HepG2 (cell line): ENCODE data around the gene ZMPSTE24. TPM values are rescaled to one million over a fixed set of nuclear protein-coding genes. Genes with fewer than 3 reads are reported as not detected.

Experiments used
- ADNP ChIP-seq: sonication (generic); formaldehyde crosslinking; IDR thresholded peaks from 2 replicates; pipeline ENCODE4 v1.4.0; 2020; ENCODE audit warnings: missing genetic modification reagents
- AGO2 ChIP-seq: fragments of 200-400 bp; formaldehyde crosslinking; optimal IDR thresholded peaks from 2 replicates; pipeline ENCODE3; 2017; ENCODE audit warnings: mild to moderate bottlenecking, low read depth, low read length, moderate library complexity
- ARID5B ChIP-seq: IDR thresholded peaks from 2 replicates; pipeline ENCODE4 v1.4.0; 2020; ENCODE audit warnings: mild to moderate bottlenecking, missing genetic modification reagents
- BCL6 ChIP-seq: IDR thresholded peaks from 2 replicates; pipeline ENCODE4 v1.6.1; 2016; ENCODE audit warnings: missing genetic modification reagents, missing compliant biosample characterization
- CBX2 ChIP-seq, 2 experiments: fragments of 200-600 bp in 1 of 2; sonication (generic); formaldehyde crosslinking in 1 of 2; IDR thresholded peaks; 2 replicates each; pipeline versions ENCODE4 v1.7.0 to v1.8.1; 2018 to 2022; ENCODE audit warnings: low read depth in 2 of 2, low read length in 1 of 2, mild to moderate bottlenecking in 1 of 2, missing genetic modification reagents in 1 of 2
- GMEB2 ChIP-seq: IDR thresholded peaks from 2 replicates; pipeline ENCODE4 v1.6.1; 2016; ENCODE audit warnings: missing biosample characterization, missing genetic modification reagents, low read depth
- HNRNPH1 ChIP-seq: fragments of 200-400 bp; formaldehyde crosslinking; optimal IDR thresholded peaks from 2 replicates; pipeline ENCODE3; 2017; ENCODE audit warnings: mild to moderate bottlenecking, low read depth, low read length
- JUN ChIP-seq: sonication (generic); formaldehyde crosslinking; IDR thresholded peaks from 2 replicates; pipeline ENCODE4 v1.4.0; 2020; ENCODE audit warnings: mild to moderate bottlenecking, missing genetic modification reagents
- LBX2 ChIP-seq: sonication (generic); formaldehyde crosslinking; IDR thresholded peaks from 2 replicates; pipeline ENCODE4 v1.5.0; 2020; ENCODE audit warnings: missing genetic modification reagents, mild to moderate bottlenecking, borderline replicate concordance
- MED8 ChIP-seq: sonication (generic); formaldehyde crosslinking; IDR thresholded peaks from 2 replicates; pipeline ENCODE4 v1.8.1; 2023; ENCODE audit warnings: mild to moderate bottlenecking, missing genetic modification reagents; ENCODE audit not compliant: insufficient replicate concordance
- SRSF1 ChIP-seq: fragments of 200-400 bp; formaldehyde crosslinking; optimal IDR thresholded peaks from 2 replicates; pipeline ENCODE3; 2017; ENCODE audit warnings: mild to moderate bottlenecking, low read depth, low read length, moderate library complexity
- TEAD3 ChIP-seq: optimal IDR thresholded peaks from 2 replicates; pipeline ENCODE3; 2016; ENCODE audit warnings: borderline replicate concordance
- ZKSCAN1 ChIP-seq: fragments of 150-350 bp; IDR thresholded peaks from 2 replicates; pipeline ENCODE4 v1.6.1; 2014; ENCODE audit warnings: low read length
- ZMAT3 ChIP-seq: sonication (generic); formaldehyde crosslinking; conservative IDR thresholded peaks from 2 replicates; pipeline ENCODE4 v1.7.0; 2021; ENCODE audit warnings: missing genetic modification reagents
- ZNF232 ChIP-seq: sonication (generic); formaldehyde crosslinking; IDR thresholded peaks from 2 replicates; pipeline ENCODE4 v1.4.0; 2020; ENCODE audit warnings: missing genetic modification reagents, borderline replicate concordance
- ZNF333 ChIP-seq: sonication (generic); formaldehyde crosslinking; IDR thresholded peaks from 2 replicates; pipeline ENCODE4 v1.4.0; 2020; ENCODE audit warnings: mild to moderate bottlenecking, missing genetic modification reagents, borderline replicate concordance
- ZNF674 ChIP-seq: sonication (generic); formaldehyde crosslinking; IDR thresholded peaks from 2 replicates; pipeline ENCODE4 v1.5.0; 2020; ENCODE audit warnings: low read depth, mild to moderate bottlenecking, missing genetic modification reagents
- ZNF790 ChIP-seq: sonication (generic); formaldehyde crosslinking; IDR thresholded peaks from 2 replicates; pipeline ENCODE4 v1.8.0; 2022; ENCODE audit warnings: missing genetic modification reagents, mild to moderate bottlenecking, borderline replicate concordance
- ZNF841 ChIP-seq: sonication (generic); formaldehyde crosslinking; IDR thresholded peaks from 2 replicates; pipeline ENCODE4 v1.8.1; 2023; ENCODE audit warnings: missing genetic modification reagents, borderline replicate concordance
- ZSCAN12 ChIP-seq: sonication (generic); formaldehyde crosslinking; IDR thresholded peaks from 2 replicates; pipeline ENCODE4 v1.9.0; 2021; ENCODE audit warnings: mild to moderate bottlenecking, missing genetic modification reagents
- polyA plus RNA-seq, 8 experiments: library from polyadenylated mRNA; depleted of rRNA in 3 of 8; stranded (reverse) in 7 of 8; unstranded in 1 of 8; fragments of >200 nt; fragmentation: Illumina TruSeq in 4 of 8; extraction: Trizol in 4 of 8; gene quantifications; 2 replicates each; pipeline versions ENCODE4 v1.2.1 to v1.2.3, GENCODE V29; 2011 to 2016; ENCODE audit warnings: low read depth in 4 of 8, missing spikeins in 1 of 8, mixed read lengths in 1 of 8; ENCODE audit not compliant: insufficient read depth in 1 of 8
- total RNA-seq, 5 experiments: library from RNA; depleted of rRNA; stranded (reverse); fragments of >200 nt; fragmentation: Illumina TruSeq; extraction: Trizol; gene quantifications; 2 replicates each; pipeline ENCODE4 v1.2.3, GENCODE V29; 2016; ENCODE audit warnings: low read depth in 1 of 5
- TF ChIP-seq, protein P1 (sequence below): sonication (generic); formaldehyde crosslinking; IDR thresholded peaks from 2 replicates; pipeline ENCODE4 v1.5.1; 2020; ENCODE audit warnings: mild to moderate bottlenecking, missing genetic modification reagents, moderate library complexity

Gene ZMPSTE24
- total and polyA plus RNA-seq, 2 of the 13 experiments (the other 11 are each of a cell fraction or from before 2014, with no cell fraction given) = 13.6 to 60.2 TPM

DNA sequence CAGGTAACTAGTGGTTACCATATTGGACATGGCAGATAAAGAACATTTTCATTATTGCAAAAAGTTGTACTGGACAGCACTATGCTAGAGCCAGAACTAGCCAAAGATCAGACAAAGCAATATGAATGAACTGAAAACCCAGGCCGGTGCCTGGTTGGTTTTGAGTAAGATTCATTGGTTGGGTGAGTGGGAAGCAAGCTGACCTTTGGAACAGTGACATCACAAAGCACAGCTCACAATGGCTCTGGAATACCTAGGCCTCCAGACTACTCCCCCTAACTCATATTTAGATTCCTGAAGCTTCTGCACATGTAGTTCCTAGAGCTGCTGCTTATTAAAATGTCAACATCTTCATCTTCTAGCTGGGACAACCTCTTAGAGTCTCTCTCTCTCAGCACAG is 10.4 kb upstream of the ZMPSTE24 start, which contains the start of gene TMCO2 (continued):
- peak; percentile 28; the same call in 1 of the 2 replicates for TF ChIP-seq ARID5B (CRISPR knock-in tag)
- TF ChIP-seq BCL6 (CRISPR knock-in tag) = peak; percentile 9; the same call in 1 of the 2 replicates
- no peak for TF ChIP-seq ZSCAN12 (CRISPR knock-in tag)
- no peak for TF ChIP-seq MED8 (CRISPR knock-in tag)
- no peak for TF ChIP-seq GMEB2 (CRISPR knock-in tag)
- no peak for TF ChIP-seq JUN (CRISPR knock-in tag)
- TF ChIP-seq ZNF333 (CRISPR knock-in tag) = no peak
- TF ChIP-seq ZNF232 (CRISPR knock-in tag) = no peak
- TF ChIP-seq ZMAT3 (CRISPR knock-in tag) = no peak
- no peak for TF ChIP-seq ZNF841 (CRISPR knock-in tag)
- no peak for TF ChIP-seq ZNF674
- TF ChIP-seq HNRNPH1 = no peak
- no peak for TF ChIP-seq AGO2
- no peak for TF ChIP-seq ZNF790 (CRISPR knock-in tag)
- TF ChIP-seq SRSF1 = no peak
- TF ChIP-seq LBX2 (CRISPR knock-in tag) = no peak
- no peak for TF ChIP-seq ZKSCAN1
- TF ChIP-seq TEAD3 (CRISPR knock-in tag) = peak; percentile 47
- no peak for TF ChIP-seq CBX2 (IDR thresholded peaks at IDR 0.05; ENCODE audit: low read depth, low read length)
- TF ChIP-seq CBX2 (CRISPR knock-in tag; IDR thresholded peaks at IDR 0.05; ENCODE audit: low read depth) = no peak
- no peak for TF ChIP-seq ADNP (CRISPR knock-in tag)
- TF ChIP-seq, protein P1, sequence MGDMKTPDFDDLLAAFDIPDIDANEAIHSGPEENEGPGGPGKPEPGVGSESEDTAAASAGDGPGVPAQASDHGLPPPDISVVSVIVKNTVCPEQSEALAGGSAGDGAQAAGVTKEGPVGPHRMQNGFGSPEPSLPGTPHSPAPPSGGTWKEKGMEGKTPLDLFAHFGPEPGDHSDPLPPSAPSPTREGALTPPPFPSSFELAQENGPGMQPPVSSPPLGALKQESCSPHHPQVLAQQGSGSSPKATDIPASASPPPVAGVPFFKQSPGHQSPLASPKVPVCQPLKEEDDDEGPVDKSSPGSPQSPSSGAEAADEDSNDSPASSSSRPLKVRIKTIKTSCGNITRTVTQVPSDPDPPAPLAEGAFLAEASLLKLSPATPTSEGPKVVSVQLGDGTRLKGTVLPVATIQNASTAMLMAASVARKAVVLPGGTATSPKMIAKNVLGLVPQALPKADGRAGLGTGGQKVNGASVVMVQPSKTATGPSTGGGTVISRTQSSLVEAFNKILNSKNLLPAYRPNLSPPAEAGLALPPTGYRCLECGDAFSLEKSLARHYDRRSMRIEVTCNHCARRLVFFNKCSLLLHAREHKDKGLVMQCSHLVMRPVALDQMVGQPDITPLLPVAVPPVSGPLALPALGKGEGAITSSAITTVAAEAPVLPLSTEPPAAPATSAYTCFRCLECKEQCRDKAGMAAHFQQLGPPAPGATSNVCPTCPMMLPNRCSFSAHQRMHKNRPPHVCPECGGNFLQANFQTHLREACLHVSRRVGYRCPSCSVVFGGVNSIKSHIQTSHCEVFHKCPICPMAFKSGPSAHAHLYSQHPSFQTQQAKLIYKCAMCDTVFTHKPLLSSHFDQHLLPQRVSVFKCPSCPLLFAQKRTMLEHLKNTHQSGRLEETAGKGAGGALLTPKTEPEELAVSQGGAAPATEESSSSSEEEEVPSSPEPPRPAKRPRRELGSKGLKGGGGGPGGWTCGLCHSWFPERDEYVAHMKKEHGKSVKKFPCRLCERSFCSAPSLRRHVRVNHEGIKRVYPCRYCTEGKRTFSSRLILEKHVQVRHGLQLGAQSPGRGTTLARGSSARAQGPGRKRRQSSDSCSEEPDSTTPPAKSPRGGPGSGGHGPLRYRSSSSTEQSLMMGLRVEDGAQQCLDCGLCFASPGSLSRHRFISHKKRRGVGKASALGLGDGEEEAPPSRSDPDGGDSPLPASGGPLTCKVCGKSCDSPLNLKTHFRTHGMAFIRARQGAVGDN (CRISPR knock-in tag) = no peak
